ENCODE measurements around the gene FHIP1A. TPM values are rescaled to one million over a fixed set of nuclear protein-coding genes. Genes with fewer than 3 reads are reported as not detected.

Gene FHIP1A
- total RNA-seq, 1 experiment from 2014 or later = 24.9 TPM

DNA sequence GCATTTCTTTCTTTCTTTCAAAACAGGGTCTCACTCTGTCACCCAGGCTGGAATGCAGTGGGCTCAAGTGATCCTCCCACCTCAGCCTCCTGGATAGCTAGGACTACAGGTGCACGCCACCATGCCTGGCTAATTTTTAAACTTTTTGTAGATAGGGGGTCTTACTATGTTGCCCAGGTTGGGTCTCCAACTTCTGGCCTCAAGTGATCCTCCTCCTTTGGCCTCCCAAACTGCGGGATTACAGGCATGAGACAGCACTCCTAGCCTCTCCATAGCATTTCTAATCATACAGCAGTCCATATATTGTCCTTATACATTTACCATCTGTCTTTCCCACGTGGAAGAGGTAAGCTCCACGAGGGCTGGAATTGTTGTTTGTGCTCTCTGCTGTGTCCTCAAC lies 2.0 kb upstream of the FHIP1A start:
- Histone ChIP-seq H3K4me2 (ENCODE audit: insufficient read depth, insufficient read length, low read length) (no peak overlapping the region), H4K91ac (ENCODE audit: insufficient read length, low read depth, low read length) (no peak overlapping the region), H2BK20ac (ENCODE audit: low read depth, low read length, poor library complexity, severe bottlenecking) (no peak overlapping the region), H3K23me2 (ENCODE audit: insufficient read length, low read depth, low read length, poor library complexity, severe bottlenecking) (peaks cover 25% of the 10 kb centered on the region), H3K14ac (ENCODE audit: insufficient read depth, low read length) (no peak overlapping the region), H4K20me1 (ENCODE audit: control insufficient read depth, insufficient read depth, insufficient read length) (no peaks in the 10 kb centered on the region), H2BK12ac (ENCODE audit: insufficient read length, low read depth, low read length) (no peak overlapping the region), H3K4me1 (ENCODE audit: insufficient read depth, low read length) (no peaks in the 10 kb centered on the region; the same call in 1 of the 2 replicates), H3K56ac (ENCODE audit: insufficient read length, low read depth, low read length) (no peak overlapping the region), H3K23ac (ENCODE audit: insufficient read length, low read depth, low read length) (no peak overlapping the region), H3K79me1 (ENCODE audit: insufficient read depth, low read depth, low read length, poor library complexity, severe bottlenecking) (no peaks in the 10 kb centered on the region), H2BK5ac (ENCODE audit: insufficient read length, low read length) (no peak overlapping the region), H4K8ac (replicated peaks; ENCODE audit: insufficient read length, low read depth, low read length) (no peak overlapping the region), H3T11ph (ENCODE audit: low read length) (no peak overlapping the region), H3K79me2 (ENCODE audit: insufficient read depth, low read length) (peaks cover 8% of the 10 kb centered on the region; the same call in 1 of the 2 replicates), H3K9me3 (ENCODE audit: control insufficient read depth, low read depth, low read length) (no peaks in the 10 kb centered on the region), H2AK5ac (ENCODE audit: insufficient read length, low read length) (no peak overlapping the region), H2BK15ac (ENCODE audit: low read depth, low read length) (no peak overlapping the region), H3K4ac (ENCODE audit: low read depth, low read length) (no peak overlapping the region), H4K5ac (ENCODE audit: insufficient read length, low read depth, low read length) (no peak overlapping the region), H2AFZ (ENCODE audit: low read length) (no peak overlapping the region), H3K27ac (ENCODE audit: insufficient read length, low read depth, low read length) (no peak overlapping the region), H3K9ac (ENCODE audit: extremely low read depth, insufficient read length, low read length) (no peak overlapping the region), H2BK120ac (ENCODE audit: low read depth, low read length, poor library complexity, severe bottlenecking) (no peak overlapping the region), H3K18ac (ENCODE audit: insufficient read length, low read depth, low read length) (no peak overlapping the region), H3K27me3 (ENCODE audit: insufficient read depth, low read length) (no peaks in the 10 kb centered on the region)
- no peak for DNase-seq
- H3K27ac Mint-ChIP-seq = no peak overlapping the region
- H3K4me1 Mint-ChIP-seq = peaks cover 29 to 30% of the 10 kb centered on the region in 2 experiments
- H3K27me3 Mint-ChIP-seq (ENCODE audit: low read depth) = peaks cover 8% of the 10 kb centered on the region
- no peaks in the 10 kb centered on the region for H3K9me3 Mint-ChIP-seq
- peaks cover 0 to 3% (median 0%) of the 10 kb centered on the region in 3 experiments; a peak in 2 of 7 replicates for H3K36me3 Mint-ChIP-seq (ENCODE audit: insufficient read depth in 1 of 3, low read depth in 3 of 3)
- TF ChIP-seq, protein P1, sequence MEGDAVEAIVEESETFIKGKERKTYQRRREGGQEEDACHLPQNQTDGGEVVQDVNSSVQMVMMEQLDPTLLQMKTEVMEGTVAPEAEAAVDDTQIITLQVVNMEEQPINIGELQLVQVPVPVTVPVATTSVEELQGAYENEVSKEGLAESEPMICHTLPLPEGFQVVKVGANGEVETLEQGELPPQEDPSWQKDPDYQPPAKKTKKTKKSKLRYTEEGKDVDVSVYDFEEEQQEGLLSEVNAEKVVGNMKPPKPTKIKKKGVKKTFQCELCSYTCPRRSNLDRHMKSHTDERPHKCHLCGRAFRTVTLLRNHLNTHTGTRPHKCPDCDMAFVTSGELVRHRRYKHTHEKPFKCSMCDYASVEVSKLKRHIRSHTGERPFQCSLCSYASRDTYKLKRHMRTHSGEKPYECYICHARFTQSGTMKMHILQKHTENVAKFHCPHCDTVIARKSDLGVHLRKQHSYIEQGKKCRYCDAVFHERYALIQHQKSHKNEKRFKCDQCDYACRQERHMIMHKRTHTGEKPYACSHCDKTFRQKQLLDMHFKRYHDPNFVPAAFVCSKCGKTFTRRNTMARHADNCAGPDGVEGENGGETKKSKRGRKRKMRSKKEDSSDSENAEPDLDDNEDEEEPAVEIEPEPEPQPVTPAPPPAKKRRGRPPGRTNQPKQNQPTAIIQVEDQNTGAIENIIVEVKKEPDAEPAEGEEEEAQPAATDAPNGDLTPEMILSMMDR (conservative IDR thresholded peaks at IDR 0.05) = no peak
- no CpG with 5 or more reads among the region's 4 CpGs for WGBS (ENCODE audit: extremely low coverage, insufficient read length, low lambda C conversion rate)
- peak overlapping the region; percentile 88 to 89 for H3K4me3 Mint-ChIP-seq

All from H9 (cell line).